Heart right ventricle (tissue), 16 donors: ENCODE measurements around the gene COL5A2. TPM values are rescaled to one million over a fixed set of nuclear protein-coding genes. Genes with fewer than 3 reads are reported as not detected.

Source experiments
- ATAC-seq, 8 donors: fragments of 200-7000 bp; cut with Tn5 transposase; one replicate each; pipeline ENCODE4 v1.9.1; 2020; ENCODE audit warnings: mild to moderate bottlenecking in 8 of 8, moderate library complexity in 8 of 8, moderate number of reproducible peaks in 1 of 8
- DNase-seq, 2 donors: peaks; one replicate each; pipeline ENCODE4 v3.0.0-alpha.2; 2020
- H3K27ac ChIP-seq, 10 donors: fragments of 200-600 bp; sonication (generic) in 2 of 10; one replicate each; pipeline versions ENCODE4 v1.5.0 to v1.8.0; 2020 to 2022; ENCODE audit warnings: mild to moderate bottlenecking in 3 of 10
- H3K27me3 ChIP-seq, 7 donors: fragments of 200-600 bp; one replicate each; pipeline ENCODE4 v1.8.0; 2021 to 2022; ENCODE audit warnings: mild to moderate bottlenecking in 2 of 7
- H3K36me3 ChIP-seq, 9 donors: fragments of 200-600 bp; sonication (generic) in 1 of 9; one replicate each; pipeline versions ENCODE4 v1.5.0 to v1.8.0; 2020 to 2022; ENCODE audit warnings: mild to moderate bottlenecking in 2 of 9
- H3K4me1 ChIP-seq, 9 donors: fragments of 200-600 bp; sonication (generic) in 1 of 9; one replicate each; pipeline versions ENCODE4 v1.5.0 to v1.8.0; 2020 to 2022; ENCODE audit warnings: mild to moderate bottlenecking in 4 of 9
- H3K4me3 ChIP-seq, 10 donors: fragments of 200-600 bp; sonication (generic) in 2 of 10; one replicate each; pipeline versions ENCODE4 v1.5.0 to v1.8.0; 2020 to 2022; ENCODE audit warnings: mild to moderate bottlenecking in 7 of 10, moderate library complexity in 2 of 10
- H3K9me3 ChIP-seq, 11 donors: fragments of 200-600 bp in 10 of 11; sonication (generic) in 2 of 11; one replicate each; pipeline versions ENCODE4 v1.5.0 to v1.8.0; 2013 to 2022; ENCODE audit warnings: mild to moderate bottlenecking in 2 of 11, control low read depth in 1 of 11, moderate library complexity in 1 of 11
- CTCF ChIP-seq, 9 donors: fragments of 200-600 bp; sonication (generic) in 2 of 9; IDR thresholded peaks; one replicate each; pipeline versions ENCODE4 v1.5.0 to v1.8.0; 2021 to 2022; ENCODE audit warnings: antibody characterized with exemption in 9 of 9, mild to moderate bottlenecking in 5 of 9, moderate library complexity in 1 of 9
- WGBS, 2 donors: extraction: QIAGEN DNeasy Blood & Tissue Kit; methylation state at CpG; one replicate each; pipeline ENCODE4 v1.1.7; 2013; ENCODE audit warnings: inconsistent platforms in 1 of 2; 5-methylcytosine and 5-hydroxymethylcytosine counted together
- intact Hi-C, 10 donors: fragments of 100-400 bp; cut with DNase I; formaldehyde crosslinking; loops; one replicate each; pipeline versions ENCODE4 v1.11.1 to v1.14.2; 2022
- polyA plus RNA-seq, 2 donors: library from polyadenylated mRNA; stranded (reverse); fragments of 200-250 nt; gene quantifications; one replicate each; pipeline ENCODE4 v1.2.3, GENCODE V29; 2013
- total RNA-seq, 10 donors: library from RNA; stranded (reverse); fragmentation: NEBNext Ultra II Directional in 3 of 10; extraction: Animal tissue kit (Norgen Biotek cat#: 25700) in 3 of 10; gene quantifications; one replicate each; pipeline versions ENCODE4 v1.2.1 to v1.2.4, GENCODE V29; 2021 to 2023
- donor health status: Arrhythmogenic right ventricular cardiomyopathy.
- donor health status: ischemic (EF 13 %, LVEDD 7.1; RV severe dilation, severe dysfunction).
- donor health status: healthy with polysubstance abuse.
- donor health status: DM: no; HTN: yes; CAD: no.
- donor health status: DM: no; HTN: no; CAD: no.
- donor health status: ischemic (EF 25% LVEDD 6.9; RV normal size, moderate dysfunction).
- donor health status: ischemic (EF 25% LVEDD 5.7; RV mildly dilated, moderate dysfunction).
- donor health status: healthy.
- donor health status: DM: yes; HTN: yes; CAD: no.
- donor health status: Ischemic cardiomyopathy.
- donor health status: ischemic (EF 35%, LVEDD 5.7; RV mildly dilated, moderate dysfunction).
- donor health status: nonischemic (EF 11% LVEDD 7.7; RV severe dilation, severe dysfunction).
- donor health status: DM: yes; HTN: yes; CAD: no.
- donor health status: PGD.
- donor health status: ischemic (EF 29% LVEDD 5.4; RV normal size, mild dysfunction).
- donor health status: nonischemic (EF 23%, LVEDD 6.1; RV moderate dilation, normal function).

The COL5A2 gene
- total and polyA plus RNA-seq, 12 donors = 4.8 to 44.7 (median 8.7) TPM

- 95 to 97% methylated on average over 5 of the region's 5 CpGs for WGBS, 2 donors
- Histone ChIP-seq H3K27ac (no peak overlapping the region), H3K9me3 (no peaks in the 10 kb centered on the region), H3K4me3 (no peak overlapping the region), H3K27me3 (no peaks in the 10 kb centered on the region), H3K36me3 (no peaks in the 10 kb centered on the region), H3K4me1 (peaks cover 0 to 6% (median 0%) of the 10 kb centered on the region in 9 donors)
- intact Hi-C loops = no loop called here
- DNase-seq (no peak), ATAC-seq (no peak)
- TF ChIP-seq CTCF (IDR thresholded peaks at IDR 0.05) = no peak
These were observed 40.8 kb downstream of the COL5A2 start for GRCh38 chr2:189138800-189139199.

GRCh38 chr2:189137519-189137918 lies 42.0 kb downstream of the COL5A2 start:
- Histone ChIP-seq H3K9me3 (no peaks in the 10 kb centered on the region), H3K4me1 (peaks cover 0 to 6% (median 0%) of the 10 kb centered on the region in 9 donors), H3K27ac (no peak overlapping the region), H3K4me3 (no peak overlapping the region), H3K27me3 (no peaks in the 10 kb centered on the region), H3K36me3 (no peaks in the 10 kb centered on the region)
- no peak for TF ChIP-seq CTCF (IDR thresholded peaks at IDR 0.05)
- ATAC-seq (no peak), DNase-seq (no peak)
- intact Hi-C loops = no loop called here
- WGBS, 2 donors = 97 to 100% methylated on average over 1 of the region's 1 CpG

- 49 to 79% methylated on average over 4 of the region's 4 CpGs for WGBS, 2 donors
- Histone ChIP-seq H3K4me3 (no peak overlapping the region), H3K36me3 (no peaks in the 10 kb centered on the region), H3K9me3 (no peaks in the 10 kb centered on the region), H3K27me3 (no peaks in the 10 kb centered on the region), H3K27ac (no peak overlapping the region), H3K4me1 (peaks cover 0 to 6% (median 0%) of the 10 kb centered on the region in 9 donors)
- no peak for TF ChIP-seq CTCF (IDR thresholded peaks at IDR 0.05)
- intact Hi-C loops = no loop called here
- ATAC-seq (no peak), DNase-seq (no peak)
These were observed 45.1 kb downstream of the COL5A2 start for GRCh38 chr2:189134485-189134884.

- H3K36me3 ChIP-seq = no peaks in the 10 kb centered on the region
- no peak overlapping the region for H3K4me3 ChIP-seq
- no peak for TF ChIP-seq CTCF (IDR thresholded peaks at IDR 0.05)
- WGBS, 2 donors = 66 to 80% methylated on average over 3 of the region's 3 CpGs
- no peak overlapping the region for H3K27ac ChIP-seq
- no peaks in the 10 kb centered on the region for H3K27me3 ChIP-seq
- no peaks in the 10 kb centered on the region for H3K9me3 ChIP-seq
- ATAC-seq (no peak), DNase-seq (no peak)
- intact Hi-C loops = no loop called here
- peaks cover 0 to 11% (median 0%) of the 10 kb centered on the region in 9 donors for H3K4me1 ChIP-seq
These were observed 47.6 kb downstream of the COL5A2 start for GRCh38 chr2:189131991-189132390.
